HG03571 (cell line): Measurements from ENCODE around the gene LIN37.
"Not testable (repeated sequence)": the region's sequence is repeated elsewhere in the genome, so short reads cannot be mapped to it uniquely, and the experiment has no call there.

Experiments
- ATAC-seq: cut with Tn5 transposase; IDR thresholded peaks from one replicate; pipeline ENCODE4 v1.9.1; 2021; ENCODE audit not compliant: unreplicated experiment

Gene LIN37

GRCh38 chr19:35787227-35787799 is 38.9 kb downstream of the LIN37 start:
- no peak for ATAC-seq

- no peak for ATAC-seq
Observed at GRCh38 chr19:35788205-35788960, 40.0 kb downstream of the LIN37 start.

GRCh38 chr19:35789195-35789977 is 41.0 kb downstream of the LIN37 start:
- ATAC-seq, result no peak

GRCh38 chr19:35789978-35790944 is 41.9 kb downstream of the LIN37 start:
- ATAC-seq, result no peak

GRCh38 chr19:35790981-35791813 is 42.8 kb downstream of the LIN37 start:
- no peak for ATAC-seq

GRCh38 chr19:35791814-35792279 is 43.5 kb downstream of the LIN37 start:
- ATAC-seq, result no peak

GRCh38 chr19:35792312-35792711 is 43.9 kb downstream of the LIN37 start:
- ATAC-seq, result no peak

- no peak for ATAC-seq
Observed at GRCh38 chr19:35792888-35793287, 44.5 kb downstream of the LIN37 start.

- ATAC-seq, result no peak
Observed at GRCh38 chr19:35793381-35794165, 45.2 kb downstream of the LIN37 start.

- ATAC-seq, result not testable (repeated sequence)
Observed at GRCh38 chr19:35795564-35795963, 47.2 kb downstream of the LIN37 start.

GRCh38 chr19:35796645-35797542 is 48.5 kb downstream of the LIN37 start:
- no peak for ATAC-seq

- ATAC-seq, result no peak
Observed at GRCh38 chr19:35797663-35798062, 49.3 kb downstream of the LIN37 start.

- ATAC-seq, result no peak
Observed at GRCh38 chr19:35801828-35802227, 53.5 kb downstream of the LIN37 start.
